ENCODE results near the gene UGCG.

DNA sequence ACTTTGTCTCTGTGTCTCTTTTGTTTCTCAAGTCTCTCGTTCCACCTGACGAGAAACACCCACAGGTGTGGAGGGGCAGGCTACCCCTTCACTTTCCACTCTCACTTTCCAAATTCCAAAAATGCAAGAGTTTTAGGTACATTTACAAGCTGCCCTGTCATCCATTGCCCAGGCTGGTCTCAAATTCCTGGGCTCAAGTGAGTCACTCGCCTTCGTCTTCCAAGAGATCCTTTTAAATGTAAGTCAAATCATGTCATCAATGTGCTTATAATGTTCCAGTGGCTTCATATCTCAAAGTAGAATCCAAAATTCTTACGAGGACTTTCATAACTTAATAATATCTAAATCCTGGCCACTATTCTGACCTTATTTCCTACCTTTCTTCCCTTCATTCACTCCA, 20.4 kb upstream of the UGCG start:
- TF ChIP-seq POLR2A (IDR thresholded peaks at IDR 0.05) (no peak), CTCF (IDR thresholded peaks at IDR 0.05) (no peak)
